ENCODE data around the gene PER2.

DNA sequence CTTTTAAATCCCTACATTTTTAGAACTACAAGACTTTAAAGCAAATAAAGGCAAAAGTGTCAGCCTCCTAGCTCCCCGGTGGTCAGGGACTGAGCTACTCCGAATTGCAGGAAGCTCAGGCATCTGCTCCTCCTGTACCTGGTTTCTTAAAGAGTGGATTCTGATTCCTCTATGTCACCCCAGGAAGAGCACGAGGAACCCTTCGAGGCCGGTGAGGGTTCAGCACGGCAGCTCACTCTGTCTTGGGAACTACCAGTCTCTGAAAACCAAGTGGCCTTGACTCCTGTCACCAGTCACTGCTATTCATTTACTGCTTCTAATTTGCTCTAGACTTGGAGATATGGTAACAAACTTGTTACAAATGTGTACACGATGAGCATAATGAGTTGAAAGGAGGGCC is 2.3 kb downstream of the PER2 start:
- TF ChIP-seq CTCF (IDR thresholded peaks at IDR 0.05; ENCODE audit: insufficient read depth, low read length) (no peak), GABPA (IDR thresholded peaks at IDR 0.05; ENCODE audit: low read depth) (no peak)

Data from HL-60 (cell line).